HG03060 (cell line): Measurements from ENCODE around the gene ALDH16A1.
"Not testable (repeated sequence)": the region's sequence is repeated elsewhere in the genome, so short reads cannot be mapped to it uniquely, and the experiment has no call there.

ENCODE experiments used
- ATAC-seq: cut with Tn5 transposase; IDR thresholded peaks from one replicate; pipeline ENCODE4 v1.9.1; 2021; ENCODE audit warnings: low read depth, moderate number of reproducible peaks; ENCODE audit not compliant: unreplicated experiment

The ALDH16A1 gene

DNA sequence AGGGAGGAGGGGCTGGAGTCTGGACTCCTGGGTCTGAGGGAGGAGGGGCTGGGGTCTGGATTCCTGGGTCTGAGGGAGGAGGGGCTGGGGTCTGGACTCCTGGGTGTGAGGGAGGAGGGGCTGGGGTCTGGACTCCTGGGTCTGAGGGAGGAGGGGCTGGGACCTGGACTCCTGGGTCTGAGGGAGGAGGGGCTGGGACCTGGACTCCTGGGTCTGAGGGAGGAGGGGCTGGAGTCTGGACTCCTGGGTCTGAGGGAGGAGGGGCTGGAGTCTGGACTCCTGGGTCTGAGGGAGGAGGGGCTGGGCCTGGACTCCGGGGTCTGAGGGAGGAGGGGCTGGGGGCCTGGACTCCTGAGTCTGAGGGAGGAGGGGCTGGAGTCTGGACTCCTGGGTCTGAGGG is 8.1 kb downstream of the ALDH16A1 start:
- not testable (repeated sequence) for ATAC-seq

DNA sequence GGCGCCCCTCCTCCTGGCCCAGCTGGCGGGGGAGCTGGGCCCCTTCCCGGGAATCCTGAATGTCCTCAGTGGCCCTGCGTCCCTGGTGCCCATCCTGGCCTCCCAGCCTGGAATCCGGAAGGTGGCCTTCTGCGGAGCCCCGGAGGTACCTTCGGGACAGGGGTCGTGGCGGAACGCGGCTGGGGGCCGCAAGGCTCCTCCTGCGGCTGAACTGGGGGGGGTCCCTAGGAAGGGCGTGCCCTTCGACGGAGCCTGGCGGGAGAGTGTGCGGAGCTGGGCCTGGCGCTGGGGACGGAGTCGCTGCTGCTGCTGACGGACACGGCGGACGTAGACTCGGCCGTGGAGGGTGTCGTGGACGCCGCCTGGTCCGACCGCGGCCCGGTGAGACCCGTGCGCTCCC is 8.6 kb downstream of the ALDH16A1 start:
- no peak for ATAC-seq

DNA sequence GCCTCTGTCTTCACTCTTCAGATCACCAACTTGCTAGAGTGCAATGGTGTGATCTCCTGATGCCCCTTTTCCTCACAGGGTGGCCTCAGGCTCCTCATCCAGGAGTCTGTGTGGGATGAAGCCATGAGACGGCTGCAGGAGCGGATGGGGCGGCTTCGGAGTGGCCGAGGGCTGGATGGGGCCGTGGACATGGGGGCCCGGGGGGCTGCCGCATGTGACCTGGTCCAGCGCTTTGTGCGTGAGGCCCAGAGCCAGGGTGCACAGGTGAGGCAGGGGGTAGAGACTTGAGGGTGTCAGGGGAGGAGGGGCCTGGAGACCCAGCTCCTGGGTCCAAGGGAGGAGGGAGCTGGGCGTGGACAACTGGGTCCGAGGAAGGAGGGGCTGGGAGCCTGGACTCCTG is 9.5 kb downstream of the ALDH16A1 start:
- no peak for ATAC-seq

DNA sequence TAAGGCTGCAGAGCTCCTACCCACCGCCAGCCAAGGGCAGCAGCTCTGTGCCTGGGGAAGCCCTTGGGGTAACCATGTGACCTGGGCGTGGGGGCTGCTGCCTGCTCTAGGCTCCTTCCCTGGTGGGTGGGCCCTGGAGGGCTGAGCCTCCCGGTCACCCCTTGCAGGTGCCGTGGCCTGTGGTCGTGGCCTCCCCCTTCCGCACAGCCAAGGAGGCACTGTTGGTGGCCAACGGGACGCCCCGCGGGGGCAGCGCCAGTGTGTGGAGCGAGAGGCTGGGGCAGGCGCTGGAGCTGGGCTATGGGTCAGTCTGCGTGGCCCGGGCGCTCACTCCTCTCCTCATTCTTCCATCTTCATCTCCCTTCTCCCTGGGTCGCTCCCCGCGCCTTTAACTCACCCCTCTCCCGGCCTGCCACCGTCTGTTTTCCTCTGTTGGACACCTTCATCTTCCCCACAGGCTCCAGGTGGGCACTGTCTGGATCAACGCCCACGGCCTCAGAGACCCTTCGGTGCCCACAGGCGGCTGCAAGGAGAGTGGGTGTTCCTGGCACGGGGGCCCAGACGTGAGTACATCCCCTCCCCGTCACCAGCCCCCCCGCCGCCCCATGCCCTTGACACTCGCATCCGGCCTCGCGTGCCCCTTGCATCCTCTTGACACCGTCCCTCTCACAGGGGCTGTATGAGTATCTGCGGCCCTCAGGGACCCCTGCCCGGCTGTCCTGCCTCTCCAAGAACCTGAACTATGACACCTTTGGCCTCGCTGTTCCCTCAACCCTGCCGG is 11.1 kb downstream of the ALDH16A1 start:
- no peak for ATAC-seq

DNA sequence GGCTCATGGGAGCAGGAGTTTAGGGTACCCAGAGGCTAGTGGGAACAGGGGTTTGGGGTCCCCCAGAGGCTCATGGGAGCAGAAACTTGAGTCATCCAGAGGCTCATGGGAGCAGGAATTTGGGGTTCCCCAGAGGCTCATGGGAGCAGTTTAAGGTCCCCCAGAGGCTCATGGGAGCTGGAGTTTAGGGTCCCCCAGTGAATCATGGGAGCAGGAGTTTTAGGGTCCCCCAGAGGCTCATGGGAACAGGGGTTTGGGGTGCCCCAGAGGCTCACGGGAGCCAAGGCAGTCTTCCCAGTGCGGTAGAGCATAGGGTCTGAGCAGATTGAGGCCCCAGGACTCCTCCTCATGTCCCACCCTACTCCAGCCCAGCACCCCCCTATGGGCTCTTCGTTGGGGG is 12.3 kb downstream of the ALDH16A1 start:
- ATAC-seq: no peak

DNA sequence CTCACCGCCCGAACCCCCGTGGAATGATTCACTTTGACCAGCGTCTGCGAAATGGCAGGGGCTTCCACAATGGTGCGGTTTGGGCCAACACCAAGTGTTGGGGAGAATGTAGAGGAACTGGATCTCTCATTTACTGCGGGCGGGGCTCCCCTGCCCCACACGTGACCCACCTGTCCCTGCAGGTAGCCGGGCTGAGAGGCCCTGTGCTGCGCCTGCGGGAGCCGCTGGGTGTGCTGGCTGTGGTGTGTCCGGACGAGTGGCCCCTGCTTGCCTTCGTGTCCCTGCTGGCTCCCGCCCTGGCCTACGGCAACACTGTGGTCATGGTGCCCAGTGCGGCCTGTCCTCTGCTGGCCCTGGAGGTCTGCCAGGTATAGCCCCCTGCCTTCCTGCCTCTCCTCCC is 15.2 kb downstream of the ALDH16A1 start:
- no peak for ATAC-seq

DNA sequence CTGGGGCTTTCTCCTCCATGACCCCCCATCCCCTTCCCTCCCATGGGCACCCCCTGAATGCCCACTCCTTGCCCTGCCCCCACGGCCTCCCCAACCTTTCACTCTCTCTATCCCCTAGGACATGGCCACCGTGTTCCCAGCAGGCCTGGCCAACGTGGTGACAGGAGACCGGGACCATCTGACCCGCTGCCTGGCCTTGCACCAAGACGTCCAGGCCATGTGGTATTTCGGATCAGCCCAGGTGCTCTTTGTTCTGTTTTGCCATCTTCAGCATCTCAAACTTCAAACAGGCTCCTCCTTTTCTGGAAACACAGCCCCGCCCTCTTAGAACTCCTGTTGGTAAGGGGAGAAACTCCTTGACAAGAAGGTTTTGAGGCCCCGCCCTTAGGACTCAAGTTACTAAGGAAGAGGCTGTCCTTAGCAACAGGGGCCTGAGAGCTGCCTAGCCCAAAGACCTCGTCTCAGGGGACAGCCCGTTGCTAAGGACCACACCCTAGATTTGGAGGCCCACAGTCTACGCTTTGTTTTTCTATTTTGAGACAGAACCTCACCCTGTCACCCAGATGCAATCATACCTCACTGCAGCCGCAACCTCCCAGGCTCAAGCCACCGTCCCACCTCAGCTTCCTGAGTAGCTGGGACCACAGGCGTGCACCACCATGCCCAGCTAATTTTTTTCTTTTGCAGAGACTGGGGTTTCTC is 15.9 kb downstream of the ALDH16A1 start:
- no peak for ATAC-seq

DNA sequence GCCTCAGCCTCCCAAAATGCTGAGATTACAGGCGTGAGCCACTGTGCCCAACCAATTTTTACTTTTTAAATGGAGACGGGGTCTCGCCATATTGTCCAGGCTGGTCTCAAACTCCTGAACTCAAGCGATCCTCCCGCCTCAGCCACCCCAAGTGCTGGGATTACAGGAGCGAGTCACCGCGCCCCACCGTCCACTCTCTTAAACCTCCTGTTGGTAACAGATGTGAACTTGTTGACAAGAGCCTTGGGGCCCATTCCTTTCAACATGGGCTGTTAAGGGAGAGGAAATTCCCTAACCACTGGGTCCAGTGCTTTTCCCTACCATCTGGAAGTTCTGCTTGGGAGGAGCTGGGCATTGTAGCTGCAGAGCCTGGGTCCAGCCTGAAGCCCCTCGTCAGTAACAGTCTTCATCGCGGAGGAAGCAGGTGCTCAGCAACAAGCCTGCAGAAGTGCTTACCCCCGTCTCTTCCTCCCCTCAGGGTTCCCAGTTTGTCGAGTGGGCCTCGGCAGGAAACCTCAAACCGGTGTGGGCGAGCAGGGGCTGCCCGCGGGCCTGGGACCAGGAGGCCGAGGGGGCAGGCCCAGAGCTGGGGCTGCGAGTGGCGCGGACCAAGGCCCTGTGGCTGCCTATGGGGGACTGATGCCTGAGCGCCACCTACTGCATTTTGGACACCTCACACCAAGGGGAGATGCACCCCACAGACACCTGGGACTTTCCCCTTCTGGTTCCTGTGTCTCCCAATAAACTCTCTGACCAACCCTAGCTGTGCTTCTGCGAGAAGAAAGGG is 17.0 kb downstream of the ALDH16A1 start:
- ATAC-seq: no peak

DNA sequence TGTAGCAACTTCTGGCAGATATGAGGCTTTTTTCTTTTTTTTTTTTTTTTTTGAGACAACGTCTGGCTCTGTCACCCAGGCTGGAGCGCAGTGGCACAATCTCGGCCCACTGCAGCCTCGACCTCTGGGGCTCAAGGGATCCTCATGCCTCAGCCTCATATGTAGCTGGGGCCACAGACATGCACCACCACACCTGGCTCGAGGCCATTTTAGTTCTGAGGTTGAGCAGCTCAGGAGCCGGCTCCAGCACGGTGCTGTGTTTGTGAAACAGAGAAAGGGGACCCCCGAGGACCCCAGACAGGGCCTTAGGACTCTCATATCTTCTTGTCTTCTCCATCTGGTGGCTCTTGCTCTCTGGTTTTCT is 17.6 kb downstream of the ALDH16A1 start:
- no peak for ATAC-seq

DNA sequence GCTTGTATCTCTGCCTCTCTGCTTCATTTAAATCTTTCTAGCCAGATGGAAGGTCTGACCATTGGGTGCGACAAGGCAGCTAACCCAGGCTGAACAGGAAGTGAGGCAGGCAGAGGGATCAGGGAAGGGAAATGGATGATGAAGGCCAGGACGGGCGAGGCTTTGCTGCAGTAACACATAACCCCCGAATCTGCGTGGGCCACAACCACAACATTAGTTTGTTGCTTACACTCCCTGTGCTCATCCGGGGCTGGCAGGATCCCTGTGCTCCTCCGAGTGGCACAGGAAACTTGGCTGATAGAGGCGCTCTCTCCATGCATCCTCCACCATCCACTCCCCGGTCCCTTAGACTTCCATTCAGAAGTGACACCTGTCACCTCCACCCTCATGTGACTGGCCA is 19.9 kb downstream of the ALDH16A1 start:
- no peak for ATAC-seq

DNA sequence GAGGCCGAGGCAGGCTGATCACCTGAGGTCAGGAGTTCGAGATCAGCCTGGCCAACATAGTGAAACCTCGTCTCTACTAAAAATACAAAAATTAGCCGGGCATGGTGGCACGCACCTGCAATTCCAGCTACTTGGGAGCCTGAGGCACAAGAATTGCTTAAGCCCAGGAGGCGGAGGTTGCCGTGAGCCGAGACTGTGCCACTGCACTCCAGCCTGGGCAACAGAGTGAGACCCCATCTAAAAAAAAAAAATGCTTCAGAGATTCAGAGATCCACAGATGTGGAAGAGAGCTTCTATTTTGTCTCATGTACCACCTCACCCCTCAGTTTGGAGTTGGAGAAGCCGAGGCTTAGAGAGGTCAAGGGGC is 20.5 kb downstream of the ALDH16A1 start:
- not testable (repeated sequence) for ATAC-seq

DNA sequence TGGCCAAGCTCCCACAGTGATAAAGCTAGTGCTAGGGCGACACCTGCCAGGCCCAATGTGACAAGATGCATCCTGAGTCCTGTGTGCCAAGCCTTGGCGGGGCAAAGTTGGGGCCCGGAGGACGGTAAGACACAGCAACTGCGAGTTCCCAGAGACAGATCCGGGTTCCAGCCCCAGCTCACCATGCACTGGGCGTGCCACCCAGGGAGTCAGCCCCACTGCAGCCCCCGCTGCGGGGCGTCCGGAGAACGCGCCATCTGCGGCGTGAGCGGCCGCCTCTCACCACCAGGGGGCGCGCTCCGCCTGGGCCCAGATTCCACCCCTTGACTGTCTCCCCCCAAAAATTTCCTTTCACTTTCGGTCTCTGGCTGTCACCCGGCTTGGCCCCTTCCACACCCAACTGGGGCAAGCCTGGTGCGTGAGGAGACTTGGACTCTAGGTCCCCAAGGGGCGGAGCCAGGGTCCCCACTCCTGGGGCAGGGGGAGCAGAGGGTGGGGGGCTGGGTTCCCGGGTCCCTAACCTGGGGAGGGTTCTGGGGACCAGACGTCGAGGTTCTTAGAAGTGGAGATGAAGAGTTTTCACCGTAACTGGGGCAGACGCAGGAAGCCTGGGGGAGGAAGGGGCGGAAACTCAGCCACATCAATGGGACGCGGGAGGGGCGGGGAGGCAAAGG is 21.0 kb downstream of the ALDH16A1 start, which contains the start of gene FLT3LG:
Gene FLT3LG (plus strand): TSS at position 348 of the 674 bp plus-strand sequence. CDS start 425 bp downstream, outside the sequence.
- peak; percentile 39 for ATAC-seq

DNA sequence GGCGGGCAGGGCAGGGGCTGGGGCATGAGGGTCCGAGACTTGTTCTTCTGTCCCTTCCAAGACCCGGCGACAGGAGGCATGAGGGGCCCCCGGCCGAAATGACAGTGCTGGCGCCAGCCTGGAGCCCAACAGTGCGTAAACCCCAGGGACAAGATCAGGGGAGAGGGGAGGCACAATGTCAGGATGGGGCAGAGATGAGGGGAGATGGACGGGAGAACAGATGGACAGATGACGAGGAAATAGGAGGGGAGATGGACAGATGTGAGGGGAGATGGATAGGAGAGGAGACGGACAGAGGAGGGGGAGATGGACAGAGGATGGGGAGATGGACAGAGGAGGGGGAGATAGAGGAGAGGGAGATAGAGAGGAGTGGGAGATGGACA is 21.5 kb downstream of the ALDH16A1 start:
- ATAC-seq: no peak

DNA sequence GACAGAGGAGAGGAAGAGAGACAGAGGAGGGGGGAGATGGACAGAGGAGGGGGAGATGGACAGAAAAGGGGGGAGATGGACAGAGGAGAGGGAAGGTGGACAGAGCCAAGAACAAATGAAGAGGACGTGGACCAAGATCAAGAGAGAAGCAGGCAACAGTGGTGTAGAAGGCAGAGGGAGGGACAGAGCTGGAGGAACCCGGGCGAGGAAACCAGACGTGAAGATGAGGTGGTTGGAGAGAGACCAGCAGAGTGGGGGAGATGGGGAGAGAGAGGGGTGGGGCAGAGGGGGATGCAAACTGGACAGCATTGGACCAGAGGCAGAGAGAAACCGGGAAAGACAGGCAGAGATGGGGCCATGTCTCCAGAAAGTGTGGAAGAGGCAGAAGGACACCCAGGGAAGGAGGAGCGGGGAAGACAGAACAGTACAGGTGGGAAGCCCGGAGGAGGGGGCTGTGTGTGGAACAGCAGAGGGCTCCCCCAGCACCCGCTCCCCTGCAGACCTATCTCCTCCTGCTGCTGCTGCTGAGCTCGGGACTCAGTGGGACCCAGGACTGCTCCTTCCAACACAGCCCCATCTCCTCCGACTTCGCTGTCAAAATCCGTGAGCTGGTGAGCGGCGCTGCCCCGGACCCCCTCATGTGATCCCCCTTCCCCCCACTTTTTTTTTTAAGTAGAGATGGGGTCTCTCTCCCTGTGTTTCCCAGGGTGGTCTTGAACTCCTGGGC is 22.3 kb downstream of the ALDH16A1 start:
- ATAC-seq: no peak

DNA sequence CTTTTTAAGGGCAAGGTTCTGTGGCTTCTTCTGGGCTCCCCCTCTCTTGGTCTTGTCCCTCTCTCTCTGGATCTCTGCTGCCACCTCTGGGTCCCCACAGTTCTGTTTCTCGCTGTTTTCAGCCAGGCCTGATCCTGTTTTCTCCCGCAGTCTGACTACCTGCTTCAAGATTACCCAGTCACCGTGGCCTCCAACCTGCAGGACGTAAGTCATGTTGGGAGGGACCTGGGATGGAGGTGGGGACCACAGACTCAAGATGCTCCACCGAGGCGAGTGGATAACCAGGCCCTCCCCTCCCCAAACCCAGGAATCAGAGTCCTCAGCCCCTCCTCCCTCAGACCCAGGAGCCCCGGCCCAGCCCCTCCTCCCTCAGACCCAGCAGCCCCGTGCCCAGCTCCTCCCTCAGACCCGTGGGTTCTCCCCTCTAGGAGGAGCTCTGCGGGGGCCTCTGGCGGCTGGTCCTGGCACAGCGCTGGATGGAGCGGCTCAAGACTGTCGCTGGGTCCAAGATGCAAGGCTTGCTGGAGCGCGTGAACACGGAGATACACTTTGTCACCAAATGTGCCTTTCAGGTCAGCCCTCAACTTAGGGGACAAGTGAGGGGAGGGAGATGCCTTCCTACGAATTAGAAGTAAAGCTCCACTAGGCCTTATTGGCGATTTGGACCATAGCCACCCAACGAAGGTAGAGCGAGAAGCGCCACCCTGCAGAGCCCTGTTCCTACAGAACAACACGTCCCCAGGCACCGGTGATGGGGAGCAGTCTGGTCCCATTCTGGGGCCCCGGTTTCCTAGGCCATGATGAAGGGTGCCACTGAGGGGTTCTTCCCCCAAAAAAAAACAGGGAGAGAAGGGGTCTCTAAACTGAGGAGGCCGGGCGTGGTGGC is 23.2 kb downstream of the ALDH16A1 start:
- ATAC-seq: no peak

DNA sequence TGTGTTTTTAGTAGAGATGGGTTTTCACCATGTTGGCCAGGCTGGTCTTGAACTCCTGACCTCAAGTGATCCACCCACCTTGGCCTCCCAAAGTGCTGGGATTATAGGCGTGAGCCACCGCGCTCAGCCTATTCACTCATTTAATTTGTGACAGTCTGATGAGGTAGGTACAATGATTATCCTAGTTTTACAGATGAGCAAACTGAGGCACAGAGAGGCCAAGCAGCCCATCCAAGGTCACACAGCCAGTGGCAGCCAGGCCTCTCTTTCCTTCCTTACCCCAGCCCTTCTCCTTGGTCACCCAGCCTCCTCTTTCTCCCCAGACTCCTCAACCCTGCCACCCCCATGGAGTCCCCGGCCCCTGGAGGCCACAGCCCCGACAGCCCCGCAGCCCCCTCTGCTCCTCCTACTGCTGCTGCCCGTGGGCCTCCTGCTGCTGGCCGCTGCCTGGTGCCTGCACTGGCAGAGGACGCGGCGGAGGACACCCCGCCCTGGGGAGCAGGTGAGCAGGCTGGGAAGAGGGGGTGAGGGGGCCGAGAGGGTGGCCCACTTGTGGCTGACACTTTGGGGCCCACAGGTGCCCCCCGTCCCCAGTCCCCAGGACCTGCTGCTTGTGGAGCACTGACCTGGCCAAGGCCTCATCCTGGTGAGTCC is 27.1 kb downstream of the ALDH16A1 start:
- no peak for ATAC-seq

DNA sequence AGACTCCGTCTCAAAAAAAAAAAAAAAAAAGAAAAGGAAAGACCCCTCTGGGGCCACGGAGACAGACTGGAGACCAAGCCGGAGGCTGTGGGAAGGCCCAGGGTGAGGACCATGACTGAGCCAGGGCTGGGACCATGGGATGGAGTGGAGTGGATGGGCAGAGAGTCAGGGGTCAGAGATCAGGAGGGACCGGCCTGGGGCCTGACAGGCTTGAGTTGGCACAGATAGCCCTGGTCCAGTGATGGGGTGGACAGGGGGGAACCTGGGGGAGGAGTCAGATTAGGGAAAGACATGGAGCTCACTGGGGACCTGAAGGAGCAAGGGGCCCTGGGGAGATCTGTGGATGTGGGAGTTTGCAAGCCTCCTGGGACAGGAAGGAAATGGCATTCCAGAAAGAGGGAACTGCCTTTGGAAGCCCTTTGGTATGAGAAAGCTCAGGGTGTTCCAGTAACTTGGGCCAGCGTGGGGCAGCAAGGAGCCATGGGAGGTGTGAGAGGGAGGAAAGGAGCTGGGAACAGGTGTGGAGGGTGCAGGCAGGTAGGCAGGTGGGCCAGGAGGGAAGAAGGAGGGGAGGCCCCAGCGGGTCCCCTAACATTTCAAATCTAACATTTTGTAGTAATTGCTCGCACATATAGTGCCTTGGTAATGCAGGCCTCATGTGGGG is 28.1 kb downstream of the ALDH16A1 start:
- no peak for ATAC-seq

DNA sequence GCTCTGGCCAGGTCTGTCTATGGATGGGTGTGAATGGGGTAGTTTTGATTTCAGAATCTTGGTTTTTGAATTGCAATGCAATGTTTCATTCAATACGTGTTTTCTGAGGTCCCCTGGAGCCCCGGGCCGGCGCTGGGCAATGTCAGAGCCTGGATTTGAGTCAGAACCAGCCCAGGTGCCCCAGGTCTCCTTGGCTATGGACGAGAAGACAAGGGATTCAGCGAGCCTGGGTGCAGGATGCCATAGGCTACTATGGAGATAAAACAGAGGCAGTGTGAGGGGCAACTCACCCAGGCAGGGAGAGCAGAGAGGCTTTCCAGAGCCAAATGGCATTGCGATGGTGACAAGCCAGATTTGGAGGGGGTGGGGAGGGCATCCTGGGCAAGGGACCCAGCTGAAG is 33.2 kb downstream of the ALDH16A1 start:
- no peak for ATAC-seq
